Measurements from ENCODE around the gene CCDC142. TPM values are rescaled to one million over a fixed set of nuclear protein-coding genes. Genes with fewer than 3 reads are reported as not detected.

The CCDC142 gene
- total and polyA plus RNA-seq, 9 of the 15 experiments (the other 6 are each of a cell fraction or from before 2014, with no cell fraction given), result 0.55 to 11.7 (median 7.2) TPM

DNA sequence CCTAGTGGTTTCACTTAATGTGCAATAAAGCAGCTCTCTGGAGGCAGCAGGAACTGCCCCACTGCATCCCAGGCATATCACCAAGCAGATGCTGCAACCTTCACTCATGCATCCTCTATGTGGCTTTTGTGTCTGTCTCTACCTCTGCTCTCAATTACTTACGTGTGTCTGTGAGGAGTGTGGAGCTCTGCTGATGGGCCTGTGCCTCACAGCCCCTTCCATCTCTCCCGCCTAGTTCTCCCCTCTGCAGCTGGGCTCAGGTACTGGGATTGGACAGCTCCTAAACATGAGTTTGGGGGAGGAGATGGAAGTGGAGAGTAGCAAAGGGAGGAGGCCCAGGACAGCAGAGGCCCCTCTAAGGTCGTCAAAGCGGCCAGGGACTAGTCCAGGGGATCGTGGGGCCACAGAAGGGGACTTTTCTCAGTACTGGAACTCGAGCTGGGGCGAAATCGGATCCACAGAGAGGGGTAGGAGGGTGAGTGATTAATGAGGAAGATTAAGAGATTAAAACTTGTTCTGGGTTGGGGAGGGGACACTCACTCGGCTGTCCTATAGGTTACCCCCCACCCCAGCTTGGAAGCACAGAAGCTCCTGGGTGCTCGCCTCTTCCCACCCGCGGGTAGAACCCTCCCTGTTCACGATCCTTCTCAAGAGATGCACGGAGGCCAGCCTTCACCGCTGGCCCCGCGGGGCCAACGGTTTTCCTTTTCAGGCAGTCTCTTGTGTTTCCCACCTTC is 18.7 kb upstream of the CCDC142 start:
- ChIA-PET POLR2A (interaction anchor here (0.5 to 2.4 kb wide), 9 partner anchors 8 to 303 kb away, joined by 3 to 13 read pairs (median 4); partner anchors contain the start of genes AUP1 and HTRA2), CTCF (ENCODE audit: low intra/inter-chr PET ratio) (no interaction called here)
- Histone ChIP-seq H3K27ac (ENCODE audit: extremely low read depth, low read depth, low read length) (peak overlapping the region; percentile 8; the same call in 1 of the 3 replicates), H3K4me1 (replicated peaks in 1 of 2; ENCODE audit: control insufficient read depth in 2 of 2, insufficient read depth in 2 of 2, low read length in 2 of 2) (peaks cover 29 to 63% of the 10 kb centered on the region in 2 experiments; a peak in 4 of 5 replicates), H3K79me2 (ENCODE audit: control insufficient read depth, insufficient read depth, low read length) (peaks cover 38% of the 10 kb centered on the region), H4K20me1 (replicated peaks; ENCODE audit: control insufficient read depth, insufficient read depth, low read length) (no peaks in the 10 kb centered on the region), H3K27me3 (ENCODE audit: control insufficient read depth in 2 of 2, insufficient read depth in 2 of 2, low read length in 2 of 2) (no peaks in the 10 kb centered on the region), H3K9me3 (replicated peaks; ENCODE audit: control insufficient read depth, insufficient read depth, low read depth, low read length) (no peaks in the 10 kb centered on the region), H3K9ac (ENCODE audit: insufficient read depth in 1 of 2, low read depth in 2 of 2, low read length in 2 of 2) (peak overlapping the region in 1 of 2 experiments; percentile 94; a peak in 1 of 4 replicates), H3K9me1 (ENCODE audit: control insufficient read depth, insufficient read depth, low read length) (no peaks in the 10 kb centered on the region), H3K4me3 (peak overlapping the region; percentile 40), H3K36me3 (ENCODE audit: control insufficient read depth, insufficient read depth, low read length) (peaks cover 13% of the 10 kb centered on the region; the same call in 2 of the 3 replicates), H2AFZ (ENCODE audit: low read depth, low read length) (no peak overlapping the region), H3K4me2 (ENCODE audit: insufficient read depth, low read length) (peak overlapping the region; percentile 95)
- BruUV-seq (replicated peaks), result no TSS peak
- 16% methylated on average over 17 of the region's 18 CpGs for WGBS (ENCODE audit: insufficient coverage, low coverage, missing lambda C conversion rate)
- DNase-seq (ENCODE audit: extremely low read depth in 1 of 4, low spot score in 3 of 4), result peak; percentile 31 to 60 (median 44)
- intact Hi-C loops (cut with micrococcal nuclease), result loop anchor here (5.0 kb wide), 1 partner anchor 71 kb away; no protein-coding TSS in a partner anchor
- in situ Hi-C loops (cut with MboI), result no loop called here
- no peak for ATAC-seq
- peak; percentile 19 for FAIRE-seq
- TF ChIP-seq KLF16 (IDR thresholded peaks at IDR 0.05), result no peak
- TF ChIP-seq, protein P1, sequence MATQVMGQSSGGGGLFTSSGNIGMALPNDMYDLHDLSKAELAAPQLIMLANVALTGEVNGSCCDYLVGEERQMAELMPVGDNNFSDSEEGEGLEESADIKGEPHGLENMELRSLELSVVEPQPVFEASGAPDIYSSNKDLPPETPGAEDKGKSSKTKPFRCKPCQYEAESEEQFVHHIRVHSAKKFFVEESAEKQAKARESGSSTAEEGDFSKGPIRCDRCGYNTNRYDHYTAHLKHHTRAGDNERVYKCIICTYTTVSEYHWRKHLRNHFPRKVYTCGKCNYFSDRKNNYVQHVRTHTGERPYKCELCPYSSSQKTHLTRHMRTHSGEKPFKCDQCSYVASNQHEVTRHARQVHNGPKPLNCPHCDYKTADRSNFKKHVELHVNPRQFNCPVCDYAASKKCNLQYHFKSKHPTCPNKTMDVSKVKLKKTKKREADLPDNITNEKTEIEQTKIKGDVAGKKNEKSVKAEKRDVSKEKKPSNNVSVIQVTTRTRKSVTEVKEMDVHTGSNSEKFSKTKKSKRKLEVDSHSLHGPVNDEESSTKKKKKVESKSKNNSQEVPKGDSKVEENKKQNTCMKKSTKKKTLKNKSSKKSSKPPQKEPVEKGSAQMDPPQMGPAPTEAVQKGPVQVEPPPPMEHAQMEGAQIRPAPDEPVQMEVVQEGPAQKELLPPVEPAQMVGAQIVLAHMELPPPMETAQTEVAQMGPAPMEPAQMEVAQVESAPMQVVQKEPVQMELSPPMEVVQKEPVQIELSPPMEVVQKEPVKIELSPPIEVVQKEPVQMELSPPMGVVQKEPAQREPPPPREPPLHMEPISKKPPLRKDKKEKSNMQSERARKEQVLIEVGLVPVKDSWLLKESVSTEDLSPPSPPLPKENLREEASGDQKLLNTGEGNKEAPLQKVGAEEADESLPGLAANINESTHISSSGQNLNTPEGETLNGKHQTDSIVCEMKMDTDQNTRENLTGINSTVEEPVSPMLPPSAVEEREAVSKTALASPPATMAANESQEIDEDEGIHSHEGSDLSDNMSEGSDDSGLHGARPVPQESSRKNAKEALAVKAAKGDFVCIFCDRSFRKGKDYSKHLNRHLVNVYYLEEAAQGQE (IDR thresholded peaks at IDR 0.05; ENCODE audit: borderline replicate concordance), result peak; percentile 66
- TF ChIP-seq, protein P1 (CRISPR knock-in tag; IDR thresholded peaks at IDR 0.05; ENCODE audit: low read depth), result no peak
- TF ChIP-seq MEIS2 (IDR thresholded peaks at IDR 0.05; ENCODE audit: partially characterized antibody), result peak; percentile 69
- TF ChIP-seq TBL1XR1 (IDR thresholded peaks at IDR 0.05; ENCODE audit: low read length in 2 of 2), result no peak
- TF ChIP-seq, protein P2, sequence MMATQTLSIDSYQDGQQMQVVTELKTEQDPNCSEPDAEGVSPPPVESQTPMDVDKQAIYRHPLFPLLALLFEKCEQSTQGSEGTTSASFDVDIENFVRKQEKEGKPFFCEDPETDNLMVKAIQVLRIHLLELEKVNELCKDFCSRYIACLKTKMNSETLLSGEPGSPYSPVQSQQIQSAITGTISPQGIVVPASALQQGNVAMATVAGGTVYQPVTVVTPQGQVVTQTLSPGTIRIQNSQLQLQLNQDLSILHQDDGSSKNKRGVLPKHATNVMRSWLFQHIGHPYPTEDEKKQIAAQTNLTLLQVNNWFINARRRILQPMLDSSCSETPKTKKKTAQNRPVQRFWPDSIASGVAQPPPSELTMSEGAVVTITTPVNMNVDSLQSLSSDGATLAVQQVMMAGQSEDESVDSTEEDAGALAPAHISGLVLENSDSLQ (IDR thresholded peaks at IDR 0.05), result 0 out of 2 replicates have a peak, but pooled peaks have one; percentile 25
- TF ChIP-seq, protein P3, sequence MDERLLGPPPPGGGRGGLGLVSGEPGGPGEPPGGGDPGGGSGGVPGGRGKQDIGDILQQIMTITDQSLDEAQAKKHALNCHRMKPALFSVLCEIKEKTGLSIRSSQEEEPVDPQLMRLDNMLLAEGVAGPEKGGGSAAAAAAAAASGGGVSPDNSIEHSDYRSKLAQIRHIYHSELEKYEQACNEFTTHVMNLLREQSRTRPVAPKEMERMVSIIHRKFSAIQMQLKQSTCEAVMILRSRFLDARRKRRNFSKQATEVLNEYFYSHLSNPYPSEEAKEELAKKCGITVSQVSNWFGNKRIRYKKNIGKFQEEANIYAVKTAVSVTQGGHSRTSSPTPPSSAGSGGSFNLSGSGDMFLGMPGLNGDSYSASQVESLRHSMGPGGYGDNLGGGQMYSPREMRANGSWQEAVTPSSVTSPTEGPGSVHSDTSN (CRISPR knock-in tag; IDR thresholded peaks at IDR 0.05; ENCODE audit: low read depth), result no peak
- TF ChIP-seq, protein P3 (tag; conservative IDR thresholded peaks at IDR 0.05; ENCODE audit: low read depth), result peak; percentile 53; the same call in 1 of the 2 replicates

Data from K562 (cell line).